Esophagus squamous epithelium (tissue), 4 donors: ENCODE measurements around the gene POLL.

Source experiments
- CTCF ChIP-seq, 6 experiments: fragments of 450-650 bp in 4 of 6; fragments of 200-600 bp in 2 of 6; sonication (generic) in 2 of 6; IDR thresholded peaks; one replicate each; pipeline ENCODE4 v1.5.1; 2016 to 2019; ENCODE audit warnings: antibody characterized with exemption in 6 of 6, mild to moderate bottlenecking in 4 of 6, moderate library complexity in 4 of 6
- POLR2A ChIP-seq, 4 donors: fragments of 450-650 bp; IDR thresholded peaks; one replicate each; pipeline ENCODE4 v1.6.1; 2017; ENCODE audit warnings: antibody characterized with exemption in 4 of 4, mild to moderate bottlenecking in 4 of 4, moderate library complexity in 3 of 4

GRCh38 chr10:101573885-101574753 is 13.9 kb downstream of the POLL start:
- no peak for TF ChIP-seq POLR2A (IDR thresholded peaks at IDR 0.05)
- no peak for TF ChIP-seq CTCF (IDR thresholded peaks at IDR 0.05)
